DMS79 (cell line): Measurements from ENCODE around the gene CCDC7.
"Not testable (repeated sequence)": the region's sequence is repeated elsewhere in the genome, so short reads cannot be mapped to it uniquely, and the experiment has no call there.

Source experiments
- DNase-seq: peaks from one replicate; lab custom pipeline; 2025; lab: John Stamatoyannopoulos, UW

Gene CCDC7

GRCh38 chr10:32454148-32454547, 8.2 kb downstream of the CCDC7 start:
- no peak for DNase-seq

GRCh38 chr10:32459051-32459698, 13.2 kb downstream of the CCDC7 start:
- no peak for DNase-seq

GRCh38 chr10:32461203-32461602, 15.3 kb downstream of the CCDC7 start:
- DNase-seq, result no peak

GRCh38 chr10:32471232-32471631, 25.3 kb downstream of the CCDC7 start:
- DNase-seq, result no peak

- DNase-seq, result no peak
Measured at GRCh38 chr10:32477499-32477898, 31.6 kb downstream of the CCDC7 start.

GRCh38 chr10:32481606-32482005, 35.7 kb downstream of the CCDC7 start:
- DNase-seq, result no peak

GRCh38 chr10:32483019-32483502, 37.1 kb downstream of the CCDC7 start:
- DNase-seq, result not testable (repeated sequence)

GRCh38 chr10:32488038-32488437, 42.1 kb downstream of the CCDC7 start:
- DNase-seq, result not testable (repeated sequence)

- no peak for DNase-seq
Measured at GRCh38 chr10:32489158-32489557, 43.2 kb downstream of the CCDC7 start.

GRCh38 chr10:32489901-32490300, 44.0 kb downstream of the CCDC7 start:
- DNase-seq, result no peak

- not testable (repeated sequence) for DNase-seq
Measured at GRCh38 chr10:32494562-32494961, 48.6 kb downstream of the CCDC7 start.

GRCh38 chr10:32500136-32500535, 54.2 kb downstream of the CCDC7 start:
- not testable (repeated sequence) for DNase-seq

GRCh38 chr10:32501906-32502305, 56.0 kb downstream of the CCDC7 start:
- no peak for DNase-seq

- DNase-seq, result not testable (repeated sequence)
Measured at GRCh38 chr10:32505762-32506420, 60.0 kb downstream of the CCDC7 start.

- DNase-seq, result no peak
Measured at GRCh38 chr10:32511599-32511998, 65.7 kb downstream of the CCDC7 start.

- no peak for DNase-seq
Measured at GRCh38 chr10:32516567-32517495, 70.9 kb downstream of the CCDC7 start.

GRCh38 chr10:32530231-32530630, 84.3 kb downstream of the CCDC7 start:
- no peak for DNase-seq

- DNase-seq, result no peak
Measured at GRCh38 chr10:32538256-32538655, 92.3 kb downstream of the CCDC7 start.

- no peak for DNase-seq
Measured at GRCh38 chr10:32540691-32541470, 94.9 kb downstream of the CCDC7 start.

- DNase-seq, result no peak
Measured at GRCh38 chr10:32548208-32548607, 102.3 kb downstream of the CCDC7 start.

- no peak for DNase-seq
Measured at GRCh38 chr10:32556783-32557395, 110.9 kb downstream of the CCDC7 start.
